T47D (cell line): ENCODE results near the gene PLAGL2.

Experiments
- DNase-seq, 2 experiments: peaks; one replicate each; pipeline versions ENCODE4 v3.0.0 to v3.0.0-alpha.2; 2011 to 2012; ENCODE audit warnings: low read depth in 1 of 2, low spot score in 1 of 2
- JUND ChIP-seq: IDR thresholded peaks from 2 replicates; pipeline ENCODE4 v1.6.1; 2012; ENCODE audit warnings: low read depth
- in situ Hi-C: cut with HindIII; loops from 2 replicates; pipeline ENCODE4 v1.10.0; 2016; ENCODE audit warnings: low sequenced_read_pairs, low pct_unique_long_range_greater_than_20kb

PLAGL2 gene

DNA sequence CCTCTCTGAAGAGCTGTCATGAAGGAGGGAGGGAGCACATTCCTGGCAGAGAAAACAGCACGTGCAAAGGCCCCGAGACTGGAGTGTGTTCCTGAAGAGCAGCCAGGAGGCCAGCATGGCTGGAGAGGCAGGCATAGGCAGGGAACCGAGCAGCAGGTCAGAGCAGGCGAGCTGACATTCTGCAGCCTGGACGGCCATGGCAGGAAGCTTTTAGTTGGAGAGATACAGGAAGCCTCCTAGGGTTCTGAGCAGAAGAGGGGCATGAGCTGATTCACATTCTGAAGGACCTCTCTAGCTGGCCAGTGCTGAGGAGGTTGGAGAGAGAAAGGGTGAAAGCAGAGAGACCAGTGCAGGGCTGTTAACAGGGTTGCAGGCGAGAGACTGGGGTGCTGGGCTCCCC is 29.9 kb upstream of the PLAGL2 start:
- TF ChIP-seq JUND: no peak
- in situ Hi-C loops: no loop called here

DNA sequence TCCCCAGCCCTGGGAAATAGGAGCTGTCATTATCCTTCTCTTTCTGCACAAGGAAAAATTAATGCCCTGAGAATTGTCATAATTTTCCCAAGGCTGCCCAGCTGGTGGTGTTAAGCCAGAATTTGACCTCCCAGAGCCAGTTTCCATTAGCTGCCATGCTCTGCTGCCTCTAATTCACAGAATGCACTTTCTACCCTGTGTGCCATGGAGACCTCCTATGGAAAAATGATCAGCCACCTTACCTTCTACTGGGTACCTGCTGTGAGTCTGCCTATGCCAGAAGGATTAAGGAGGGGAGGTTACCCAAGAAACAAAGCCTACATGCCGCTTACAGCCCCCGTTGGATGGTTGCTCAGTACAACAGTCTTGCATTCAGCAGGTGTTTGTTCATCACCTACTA is 29.3 kb upstream of the PLAGL2 start:
- DNase-seq: no peak
- TF ChIP-seq JUND: no peak
- in situ Hi-C loops: no loop called here

More for the DNA sequence above, 29.9 kb upstream of the PLAGL2 start:
- DNase-seq: no peak

DNA sequence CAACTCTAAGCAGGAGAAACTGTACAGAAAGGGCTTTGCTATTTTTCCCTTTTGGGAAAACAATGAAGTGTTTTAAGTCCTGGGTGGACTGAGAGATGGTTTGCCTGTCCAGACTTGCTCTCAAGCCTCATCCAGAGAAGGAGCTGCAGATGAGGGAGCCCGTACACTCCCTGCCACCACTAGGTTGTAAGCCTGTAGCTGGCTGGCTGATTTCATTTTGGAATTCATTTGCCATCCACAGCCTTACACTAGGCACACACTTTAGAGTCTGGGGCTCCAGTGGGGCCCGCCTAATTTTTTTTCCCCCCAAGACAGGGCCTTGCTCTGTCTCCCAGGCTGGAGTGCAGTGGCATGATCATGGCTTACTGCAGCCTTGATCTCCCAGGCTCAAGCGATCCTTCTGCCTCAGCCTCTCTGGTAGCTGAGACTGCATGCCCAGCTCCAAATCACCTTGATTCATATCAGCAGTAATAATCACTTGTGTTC is 28.5 kb upstream of the PLAGL2 start:
- TF ChIP-seq JUND: no peak
- in situ Hi-C loops: no loop called here
- no peak for DNase-seq

DNA sequence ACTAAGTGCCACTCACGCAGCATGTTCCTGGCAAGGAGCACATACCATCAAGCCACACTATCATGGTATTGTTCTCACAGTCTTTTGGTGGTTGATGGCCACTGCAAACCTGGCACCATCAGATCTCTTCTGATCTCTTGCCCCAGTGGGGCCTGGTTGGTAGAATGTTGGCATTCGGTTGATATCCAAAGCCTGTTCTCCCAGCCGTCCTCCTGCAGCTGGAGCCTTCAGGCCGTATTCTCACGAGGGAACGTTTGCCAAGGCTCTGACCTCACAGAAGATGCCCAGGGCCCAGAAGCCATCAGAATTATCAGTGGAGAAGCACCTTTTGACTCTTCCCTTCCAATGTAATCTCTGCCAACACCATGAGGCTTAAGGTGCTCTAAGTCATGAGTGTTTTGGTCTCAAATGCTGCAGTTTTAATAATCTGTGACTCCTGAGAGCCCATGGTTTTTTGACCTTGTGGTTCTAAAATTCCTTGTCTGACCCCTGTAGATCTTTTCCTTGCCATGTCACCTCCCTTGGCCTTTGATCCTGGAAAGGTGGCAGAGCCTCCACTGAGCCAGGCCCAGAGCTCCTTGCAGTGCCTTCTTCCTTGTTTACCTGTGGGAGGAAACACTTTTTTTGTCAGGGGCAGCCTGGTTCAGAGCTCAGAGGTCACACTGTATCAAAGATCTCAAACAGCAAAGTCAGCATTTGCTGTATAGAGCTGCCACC is 27.9 kb upstream of the PLAGL2 start:
- no peak for DNase-seq
- TF ChIP-seq JUND: no peak
- in situ Hi-C loops: no loop called here

- no peak for TF ChIP-seq JUND
- DNase-seq: no peak
- in situ Hi-C loops: no loop called here
These were observed 26.7 kb upstream of the PLAGL2 start for GRCh38 chr20:32234135-32234808.

DNA sequence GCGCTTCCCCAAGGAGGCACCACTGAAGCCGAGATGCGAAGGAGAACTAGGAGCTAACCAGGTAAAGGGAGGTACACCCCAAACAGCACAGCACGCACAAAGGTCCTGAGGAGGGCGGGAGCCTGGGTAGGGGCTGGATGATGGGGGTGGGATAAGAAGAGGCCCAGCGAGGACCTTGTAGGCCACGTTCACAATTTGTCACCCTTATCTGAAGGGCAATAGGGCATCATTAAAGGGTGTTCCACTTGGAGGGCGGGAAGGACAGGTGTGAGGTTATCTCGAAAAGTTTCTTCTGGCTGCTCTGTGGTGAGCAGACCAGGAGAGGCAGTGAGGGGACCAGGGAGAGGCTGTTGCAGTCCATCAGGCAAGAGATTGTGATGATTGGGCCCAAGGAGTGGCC is 25.7 kb upstream of the PLAGL2 start:
- in situ Hi-C loops: no loop called here
- DNase-seq: no peak
- no peak for TF ChIP-seq JUND

DNA sequence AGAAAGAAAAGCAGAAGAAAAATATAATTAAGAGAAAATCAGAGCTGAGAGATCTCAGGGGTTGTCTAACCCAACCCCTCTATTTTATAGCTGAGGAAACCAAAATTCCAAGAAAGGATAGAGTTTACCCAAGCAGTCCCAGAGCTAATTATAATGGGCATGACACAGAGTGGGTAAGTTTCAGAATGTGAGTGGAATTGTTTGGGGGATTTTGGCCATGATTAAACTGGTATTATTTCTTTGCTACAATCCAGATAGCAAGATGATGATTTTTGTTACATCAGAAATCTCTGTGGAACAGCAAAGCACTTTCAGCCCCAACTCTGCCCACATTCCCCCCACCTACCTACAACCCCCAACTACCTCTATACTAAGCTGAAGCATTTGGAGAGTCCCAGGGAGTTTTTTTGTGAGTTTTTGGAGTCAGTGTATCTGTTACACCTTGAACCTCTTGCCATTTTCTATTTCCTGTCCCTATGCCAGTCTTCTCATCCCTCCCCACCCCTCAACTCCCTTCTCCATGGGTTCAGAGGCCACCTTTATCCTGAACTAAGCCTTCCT is 24.9 kb upstream of the PLAGL2 start:
- DNase-seq: no peak
- TF ChIP-seq JUND: no peak
- in situ Hi-C loops: no loop called here

DNA sequence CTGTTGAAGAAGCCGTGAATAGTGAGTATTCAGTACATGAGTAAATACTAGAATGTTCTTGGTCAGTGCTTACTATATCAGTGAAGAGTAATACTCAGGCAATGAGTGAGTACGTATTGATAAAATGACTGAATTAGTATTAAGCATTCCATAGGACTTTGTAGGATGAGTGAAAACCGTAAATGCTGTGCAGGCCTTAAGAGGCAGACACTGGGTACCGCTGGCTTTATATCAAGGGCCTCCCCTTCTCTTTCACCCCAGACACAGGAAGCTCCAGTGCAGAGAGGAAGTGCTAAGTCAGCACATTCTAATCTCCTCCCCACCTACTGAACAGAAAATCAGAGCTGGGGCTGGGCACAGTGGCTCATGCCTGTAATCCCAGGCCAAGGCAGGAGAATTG is 24.3 kb upstream of the PLAGL2 start:
- no peak for TF ChIP-seq JUND
- no peak for DNase-seq
- in situ Hi-C loops: no loop called here

GRCh38 chr20:32231245-32231644 is 23.7 kb upstream of the PLAGL2 start:
- in situ Hi-C loops: no loop called here
- no peak for TF ChIP-seq JUND
- no peak for DNase-seq

DNA sequence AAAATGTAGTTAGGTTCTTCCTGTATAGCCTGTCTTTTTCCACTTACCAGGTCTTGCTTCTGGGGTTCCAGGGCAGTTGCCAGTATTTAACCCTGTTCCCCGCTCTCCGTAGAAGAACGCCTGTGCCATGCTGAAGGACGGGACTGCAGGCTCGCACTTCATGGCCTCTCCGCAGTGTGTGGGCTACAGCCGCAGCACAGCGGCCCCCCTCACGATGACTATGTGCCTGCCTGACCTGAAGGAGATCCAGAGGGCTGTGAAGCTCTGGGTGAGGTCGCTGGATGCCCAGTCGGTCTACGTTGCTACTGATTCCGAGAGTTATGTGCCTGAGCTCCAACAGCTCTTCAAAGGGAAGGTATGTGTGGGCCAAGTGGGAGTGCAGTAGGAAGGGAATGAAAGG is 23.2 kb upstream of the PLAGL2 start:
- no peak for DNase-seq
- no peak for TF ChIP-seq JUND
- in situ Hi-C loops: no loop called here

GRCh38 chr20:32229251-32229747 is 21.8 kb upstream of the PLAGL2 start:
- no peak for DNase-seq
- in situ Hi-C loops: no loop called here
- TF ChIP-seq JUND: no peak

DNA sequence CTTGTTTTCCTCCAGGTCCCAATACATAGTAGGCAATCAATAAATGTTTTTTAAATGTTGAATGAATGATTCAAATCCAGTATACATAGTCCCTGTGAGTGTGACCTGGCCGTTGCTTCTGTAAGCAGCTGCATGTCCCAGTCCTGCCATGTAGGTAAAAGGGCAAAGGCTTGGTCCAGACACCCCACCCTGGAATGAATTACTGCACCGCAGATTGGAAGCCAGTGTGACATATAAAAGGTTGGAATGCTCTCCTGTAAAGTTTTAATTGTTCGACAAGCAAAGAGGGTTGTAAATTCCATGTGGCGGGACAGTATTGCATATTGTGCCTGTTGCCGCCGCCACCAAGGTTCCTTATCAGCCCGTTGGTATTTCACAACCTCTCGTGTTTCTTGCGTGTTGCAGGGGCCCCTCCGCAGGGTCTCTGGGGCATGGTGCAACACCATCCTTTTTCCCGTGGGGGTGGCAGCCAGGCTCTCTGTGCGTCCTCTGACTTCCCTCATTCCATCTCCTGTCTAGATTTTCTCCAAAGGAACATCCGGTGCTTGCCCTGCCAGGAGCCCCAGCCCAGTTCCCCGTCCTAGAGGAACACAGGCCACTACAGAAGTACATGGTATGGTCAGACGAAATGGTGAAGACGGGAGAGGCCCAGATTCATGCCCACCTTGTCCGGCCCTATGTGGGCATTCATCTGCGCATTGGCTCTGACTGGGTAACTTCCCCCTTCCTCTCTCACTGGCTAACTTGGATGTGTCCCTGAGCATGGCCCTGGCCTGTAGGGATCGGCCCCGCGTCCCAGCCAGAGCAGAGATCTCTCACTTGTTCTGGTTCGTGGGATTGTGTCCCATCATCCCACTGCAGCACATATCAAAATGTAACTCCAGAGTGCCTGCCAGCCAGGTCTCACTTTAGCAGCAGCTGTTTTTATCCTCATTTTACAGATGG is 20.5 kb upstream of the PLAGL2 start:
- no peak for DNase-seq
- no peak for TF ChIP-seq JUND
- in situ Hi-C loops: no loop called here
